Activated T-cell treated with anti-CD3 and anti-CD28 coated beads, Interleukin-2, amount 50 U/mL, for 1 hour (primary cell): Measurements from ENCODE around the gene SERPINA9.
"Not testable (repeated sequence)": the region's sequence is repeated elsewhere in the genome, so short reads cannot be mapped to it uniquely, and the experiment has no call there.

Experiments used
- DNase-seq: peaks from one replicate; pipeline ENCODE4 v3.0.0-alpha.2; 2020

Gene SERPINA9

DNA sequence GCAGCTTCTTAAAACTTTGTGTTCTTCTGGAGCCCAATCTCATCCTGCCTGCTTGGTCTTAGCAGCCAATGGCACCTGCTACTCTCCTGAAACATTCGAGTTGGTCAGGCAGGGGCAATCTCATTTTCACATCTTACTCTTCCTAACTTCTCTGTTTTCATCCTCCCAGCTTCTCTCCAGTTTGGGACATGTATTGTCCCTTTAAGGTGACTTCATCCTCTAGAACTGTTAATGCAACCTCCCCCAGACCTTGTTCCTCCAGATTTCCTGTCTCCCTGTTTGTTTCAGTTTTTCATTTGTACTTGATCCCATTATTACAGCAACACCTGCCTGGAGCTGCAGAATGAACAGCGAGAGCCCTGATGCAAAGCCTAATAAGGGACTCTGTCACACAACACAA is 54.7 kb downstream of the SERPINA9 start:
- DNase-seq = no peak

DNA sequence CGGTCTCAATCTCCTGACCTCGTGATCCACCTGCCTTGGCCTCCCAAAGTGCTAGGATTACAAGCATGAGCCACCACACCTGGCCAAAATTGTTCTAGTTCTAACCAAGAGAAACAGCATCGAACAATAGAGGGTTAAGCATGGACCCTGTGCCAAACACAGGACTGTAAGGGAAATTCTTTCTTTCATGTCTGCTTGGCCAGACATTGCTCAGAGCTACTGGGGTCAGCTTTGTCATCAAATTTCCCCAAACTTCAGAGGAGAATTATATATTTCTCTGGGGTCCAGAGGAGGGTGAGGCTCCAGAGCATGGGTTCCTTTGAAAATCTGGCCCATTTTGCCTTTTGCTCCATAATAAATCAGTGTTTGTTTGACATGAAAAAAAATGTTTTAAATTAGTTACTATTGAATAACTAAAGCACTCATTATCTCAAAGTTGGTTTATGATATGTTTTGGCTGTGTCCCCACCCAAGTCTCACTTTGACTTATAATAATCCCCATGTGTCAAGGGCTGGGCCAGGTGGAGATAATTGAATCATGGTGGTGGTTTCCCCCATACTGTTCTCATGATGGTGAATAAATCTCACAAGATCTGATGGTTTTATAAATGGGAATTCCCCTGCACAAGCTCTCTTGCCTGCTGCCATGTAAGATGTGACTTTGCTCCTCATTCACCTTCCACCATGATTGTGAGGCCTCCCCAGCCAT is 58.3 kb downstream of the SERPINA9 start:
- DNase-seq = not testable (repeated sequence)
